HepG2 (cell line): ENCODE data around the gene SLC6A8. TPM values are rescaled to one million over a fixed set of nuclear protein-coding genes. Genes with fewer than 3 reads are reported as not detected.

ENCODE experiments used
- AKNA ChIP-seq: sonication (generic); formaldehyde crosslinking; IDR thresholded peaks from 2 replicates; pipeline ENCODE4 v1.4.0; 2020; ENCODE audit warnings: missing genetic modification reagents, borderline replicate concordance
- CTCF ChIP-seq: sonication (generic); formaldehyde crosslinking; IDR thresholded peaks from 2 replicates; pipeline ENCODE4 v1.5.0; 2020; ENCODE audit warnings: mild to moderate bottlenecking, missing genetic modification reagents, moderate library complexity
- GPBP1L1 ChIP-seq: sonication (generic); formaldehyde crosslinking; IDR thresholded peaks from 2 replicates; pipeline ENCODE4 v1.5.0; 2020; ENCODE audit warnings: mild to moderate bottlenecking, missing genetic modification reagents
- HCFC1 ChIP-seq: fragments of 150-350 bp; IDR thresholded peaks from 2 replicates; pipeline ENCODE4 v1.6.1; 2014; ENCODE audit warnings: low read depth, low read length
- KLF16 ChIP-seq, 2 experiments: sonication (generic) in 1 of 2; formaldehyde crosslinking in 1 of 2; IDR thresholded peaks; 2 replicates each; pipeline versions ENCODE4 v1.6.1 to v1.8.0; 2016 to 2023; ENCODE audit warnings: missing genetic modification reagents in 2 of 2, missing compliant biosample characterization in 1 of 2
- NFRKB ChIP-seq: fragments of 450-650 bp; IDR thresholded peaks from 2 replicates; pipeline ENCODE4 v1.6.1; 2017
- NFYC ChIP-seq: IDR thresholded peaks from 2 replicates; pipeline ENCODE4 v1.6.1; 2016; ENCODE audit warnings: missing genetic modification reagents, missing compliant biosample characterization
- RFXAP ChIP-seq: sonication (generic); formaldehyde crosslinking; IDR thresholded peaks from 2 replicates; pipeline ENCODE4 v1.4.0; 2020; ENCODE audit warnings: missing genetic modification reagents, borderline replicate concordance
- RNF2 ChIP-seq: fragments of 450-650 bp; conservative IDR thresholded peaks from 2 replicates; pipeline ENCODE4 v1.6.1; 2016; ENCODE audit warnings: low read depth
- SALL1 ChIP-seq: sonication (generic); formaldehyde crosslinking; IDR thresholded peaks from 2 replicates; pipeline ENCODE4 v1.8.0; 2022; ENCODE audit warnings: mild to moderate bottlenecking, missing genetic modification reagents
- TCF7 ChIP-seq: sonication (generic); IDR thresholded peaks from 2 replicates; pipeline ENCODE4 v1.6.1; 2016; ENCODE audit warnings: antibody characterized with exemption, low read depth
- ZMYM2 ChIP-seq: sonication (generic); formaldehyde crosslinking; IDR thresholded peaks from 2 replicates; pipeline ENCODE4 v1.8.0; 2022; ENCODE audit warnings: mild to moderate bottlenecking, missing genetic modification reagents
- ZNF503 ChIP-seq: sonication (generic); formaldehyde crosslinking; IDR thresholded peaks from 2 replicates; pipeline ENCODE4 v1.4.0; 2020; ENCODE audit warnings: missing genetic modification reagents
- ZNF512 ChIP-seq: sonication (generic); formaldehyde crosslinking; IDR thresholded peaks from 2 replicates; pipeline ENCODE4 v1.4.0; 2020; ENCODE audit warnings: mild to moderate bottlenecking, missing genetic modification reagents
- ZNF557 ChIP-seq: sonication (generic); formaldehyde crosslinking; IDR thresholded peaks from 2 replicates; pipeline ENCODE4 v1.4.0; 2020; ENCODE audit warnings: missing genetic modification reagents
- ZNF598 ChIP-seq: sonication (generic); formaldehyde crosslinking; IDR thresholded peaks from 2 replicates; pipeline ENCODE4 v1.5.1; 2020; ENCODE audit warnings: mild to moderate bottlenecking, missing genetic modification reagents, borderline replicate concordance
- ZNF773 ChIP-seq: sonication (generic); formaldehyde crosslinking; IDR thresholded peaks from 2 replicates; pipeline ENCODE4 v1.4.0; 2020; ENCODE audit warnings: missing genetic modification reagents, borderline replicate concordance
- ZSCAN25 ChIP-seq: sonication (generic); formaldehyde crosslinking; IDR thresholded peaks from 2 replicates; pipeline ENCODE4 v1.8.0; 2022; ENCODE audit warnings: mild to moderate bottlenecking, missing genetic modification reagents
- polyA plus RNA-seq, 8 experiments: library from polyadenylated mRNA; depleted of rRNA in 3 of 8; stranded (reverse) in 7 of 8; unstranded in 1 of 8; fragments of >200 nt; fragmentation: Illumina TruSeq in 4 of 8; extraction: Trizol in 4 of 8; gene quantifications; 2 replicates each; pipeline versions ENCODE4 v1.2.1 to v1.2.3, GENCODE V29; 2011 to 2016; ENCODE audit warnings: low read depth in 4 of 8, missing spikeins in 1 of 8, mixed read lengths in 1 of 8; ENCODE audit not compliant: insufficient read depth in 1 of 8
- total RNA-seq, 5 experiments: library from RNA; depleted of rRNA; stranded (reverse); fragments of >200 nt; fragmentation: Illumina TruSeq; extraction: Trizol; gene quantifications; 2 replicates each; pipeline ENCODE4 v1.2.3, GENCODE V29; 2016; ENCODE audit warnings: low read depth in 1 of 5

Gene SLC6A8
- total and polyA plus RNA-seq, 2 of the 13 experiments (the other 11 are each of a cell fraction or from before 2014, with no cell fraction given), result 13.9 to 176 TPM

GRCh38 chrX:153723351-153724251, 35.9 kb downstream of the SLC6A8 start (continued):
- TF ChIP-seq CTCF (CRISPR knock-in tag) (no peak; the same call in 1 of the 2 replicates), ZNF512 (CRISPR knock-in tag) (no peak), KLF16 (CRISPR knock-in tag; IDR thresholded peaks at IDR 0.05) (no peak), GPBP1L1 (CRISPR knock-in tag) (no peak), ZNF557 (no peak), NFRKB (no peak), ZNF773 (CRISPR knock-in tag) (no peak), ZNF503 (no peak), TCF7 (no peak; the same call in 1 of the 2 replicates), AKNA (CRISPR knock-in tag) (no peak), RNF2 (no peak; the same call in 1 of the 2 replicates), ZSCAN25 (CRISPR knock-in tag) (peak; percentile 85), NFYC (CRISPR knock-in tag) (no peak), ZMYM2 (CRISPR knock-in tag) (no peak), HCFC1 (no peak), SALL1 (CRISPR knock-in tag) (peak; percentile 60), RFXAP (CRISPR knock-in tag) (no peak), ZNF598 (0 out of 2 replicates have a peak, but pooled peaks have one; percentile 18)
